Activated CD4-positive, alpha-beta memory T cell treated with anti-CD3 and anti-CD28 coated beads for 36 hours (primary cell): ENCODE data around the gene GRAMD2B. TPM values are rescaled to one million over a fixed set of nuclear protein-coding genes. Genes with fewer than 3 reads are reported as not detected.
"Not testable (repeated sequence)": the region's sequence is repeated elsewhere in the genome, so short reads cannot be mapped to it uniquely, and the experiment has no call there.

ENCODE experiments used
- CTCF ChIA-PET: fragments of 350-600 bp; sonication (Branson Sonifier 250); formaldehyde crosslinking; loops from one replicate; lab custom pipeline; 2021; ENCODE audit warnings: antibody characterized with exemption, inconsistent platforms; lab: Charles Lee
- POLR2A ChIA-PET: fragments of 350-600 bp; sonication (Branson Sonifier 250); formaldehyde crosslinking; loops from one replicate; lab custom pipeline; 2021; ENCODE audit warnings: antibody characterized with exemption; lab: Charles Lee
- DNase-seq: peaks from one replicate; pipeline ENCODE4 v3.0.0-alpha.2; 2020
- H3K27ac Mint-ChIP-seq: one replicate; pipeline ENCODE4 v1.8.0; 2021; ENCODE audit warnings: mixed read lengths
- H3K27me3 Mint-ChIP-seq: one replicate; pipeline ENCODE4 v1.8.0; 2021; ENCODE audit warnings: mixed read lengths
- H3K36me3 Mint-ChIP-seq: one replicate; pipeline ENCODE4 v1.8.0; 2021; ENCODE audit warnings: mixed read lengths
- H3K4me1 Mint-ChIP-seq: one replicate; pipeline ENCODE4 v1.8.0; 2021; ENCODE audit warnings: low read depth, mixed read lengths
- H3K4me3 Mint-ChIP-seq: one replicate; pipeline ENCODE4 v1.8.0; 2021; ENCODE audit warnings: mild to moderate bottlenecking, mixed read lengths
- H3K9me3 Mint-ChIP-seq: one replicate; pipeline ENCODE4 v1.8.0; 2021; ENCODE audit warnings: mixed read lengths
- intact Hi-C: fragments of 100-400 bp; cut with micrococcal nuclease; formaldehyde crosslinking; loops from one replicate; pipeline ENCODE4 v1.15.1; 2023
- total RNA-seq, 2 experiments: library from RNA; stranded (reverse); gene quantifications; one replicate each; pipeline ENCODE4 v1.2.3, GENCODE V29; 2021

GRAMD2B gene
- total RNA-seq, 2 experiments from 2014 or later: 9.9 to 10.4 TPM

GRCh38 chr5:126391386-126391785 is 31.8 kb upstream of the GRAMD2B start:
- Mint-ChIP-seq H3K36me3 (no peaks in the 10 kb centered on the region), H3K4me1 (no peaks in the 10 kb centered on the region), H3K4me3 (no peak overlapping the region), H3K27ac (no peak overlapping the region), H3K27me3 (no peaks in the 10 kb centered on the region), H3K9me3 (no peaks in the 10 kb centered on the region)
- intact Hi-C loops: no loop called here
- ChIA-PET POLR2A (no interaction called here), CTCF (no interaction called here)
- DNase-seq: no peak

- H3K27me3 Mint-ChIP-seq: peaks cover under 1% of the 10 kb centered on the region
- H3K27ac Mint-ChIP-seq: no peak overlapping the region
- no peaks in the 10 kb centered on the region for H3K4me1 Mint-ChIP-seq
- ChIA-PET POLR2A (no interaction called here), CTCF (interaction anchor here (0.7 kb wide), 1 partner anchor 80 kb away, joined by 5 read pairs; no protein-coding TSS in a partner anchor)
- no peak overlapping the region for H3K4me3 Mint-ChIP-seq
- intact Hi-C loops: no loop called here
- H3K36me3 Mint-ChIP-seq: no peaks in the 10 kb centered on the region
- DNase-seq: no peak
- H3K9me3 Mint-ChIP-seq: peaks cover 7% of the 10 kb centered on the region
These were observed 28.9 kb upstream of the GRAMD2B start for GRCh38 chr5:126394211-126394788.

GRCh38 chr5:126395198-126395597 is 28.0 kb upstream of the GRAMD2B start:
- intact Hi-C loops: no loop called here
- DNase-seq: no peak
- POLR2A ChIA-PET: no interaction called here
- CTCF ChIA-PET: no interaction called here
- Mint-ChIP-seq H3K36me3 (no peaks in the 10 kb centered on the region), H3K27ac (no peak overlapping the region), H3K27me3 (peaks cover 2% of the 10 kb centered on the region), H3K4me3 (no peak overlapping the region), H3K4me1 (no peaks in the 10 kb centered on the region), H3K9me3 (peaks cover 14% of the 10 kb centered on the region)

DNA sequence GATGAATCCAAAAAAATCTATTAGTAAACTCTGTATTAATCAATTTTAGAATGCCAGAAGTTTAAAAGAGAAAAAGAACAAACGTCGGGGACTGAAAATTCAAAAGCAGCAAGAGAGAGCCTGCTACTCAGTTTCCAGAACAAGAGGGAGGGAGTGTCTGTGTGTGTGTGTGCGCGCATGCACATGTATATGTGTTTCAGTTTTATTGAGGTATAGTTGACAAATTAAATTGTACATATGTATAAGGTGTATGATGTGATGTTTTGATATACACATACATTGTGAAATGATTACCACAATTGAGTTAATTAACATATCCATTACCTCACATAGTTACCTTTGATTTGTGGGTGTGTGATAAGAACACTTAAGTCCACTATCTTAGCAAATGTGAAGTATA is 27.6 kb upstream of the GRAMD2B start:
- ChIA-PET POLR2A (no interaction called here), CTCF (no interaction called here)
- no peaks in the 10 kb centered on the region for H3K4me1 Mint-ChIP-seq
- DNase-seq: no peak
- H3K9me3 Mint-ChIP-seq: peaks cover 17% of the 10 kb centered on the region
- H3K36me3 Mint-ChIP-seq: no peaks in the 10 kb centered on the region
- H3K4me3 Mint-ChIP-seq: no peak overlapping the region
- no peak overlapping the region for H3K27ac Mint-ChIP-seq
- intact Hi-C loops: no loop called here
- H3K27me3 Mint-ChIP-seq: peaks cover 2% of the 10 kb centered on the region

DNA sequence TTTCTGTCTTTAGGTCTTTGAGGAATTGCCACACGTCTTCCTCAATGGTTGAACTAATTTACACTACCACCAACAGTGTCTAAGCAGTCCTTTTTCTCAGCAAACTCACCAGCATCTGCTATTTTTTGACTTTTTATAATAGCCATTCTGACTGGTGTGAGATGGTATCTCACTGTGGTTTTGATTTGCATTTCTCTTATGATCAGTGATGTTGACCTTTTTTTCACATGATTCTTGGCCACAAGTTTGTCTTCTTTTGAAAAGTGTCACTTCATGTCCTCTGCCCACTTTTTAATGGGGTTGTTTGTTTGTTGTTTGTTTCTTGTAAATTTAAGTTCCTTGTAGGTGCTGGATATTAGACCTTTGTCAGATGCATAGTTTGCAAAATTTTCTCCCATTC is 26.5 kb upstream of the GRAMD2B start:
- H3K4me3 Mint-ChIP-seq, POLR2A ChIA-PET, H3K27me3 Mint-ChIP-seq, H3K36me3 Mint-ChIP-seq, DNase-seq, H3K27ac Mint-ChIP-seq, H3K4me1 Mint-ChIP-seq, intact Hi-C loops, CTCF ChIA-PET: not testable (repeated sequence)
- H3K9me3 Mint-ChIP-seq: peaks cover 29% of the 10 kb centered on the region

DNA sequence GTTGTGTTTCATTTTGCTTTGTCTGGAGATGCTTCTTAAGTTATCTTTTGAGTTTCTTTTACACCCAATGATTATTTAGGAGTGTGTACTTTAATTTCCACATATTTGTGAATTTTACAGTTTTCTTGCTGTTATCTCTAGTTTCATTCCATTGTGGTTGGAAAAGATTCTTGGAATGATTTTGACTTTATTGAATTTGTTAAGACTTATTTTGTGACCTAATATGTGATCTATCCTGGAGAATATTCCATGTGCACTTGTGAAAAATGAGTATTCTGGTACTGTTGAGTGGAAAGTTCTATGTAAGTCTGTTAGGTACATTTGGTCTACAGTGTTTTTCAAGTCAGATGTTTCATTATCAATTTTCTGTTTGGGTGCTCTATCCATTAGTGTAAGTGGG is 24.4 kb upstream of the GRAMD2B start:
- Mint-ChIP-seq H3K4me1 (no peaks in the 10 kb centered on the region), H3K27me3 (peaks cover 2% of the 10 kb centered on the region), H3K4me3 (no peak overlapping the region), H3K36me3 (no peaks in the 10 kb centered on the region), H3K9me3 (peaks cover 29% of the 10 kb centered on the region), H3K27ac (no peak overlapping the region)
- no peak for DNase-seq
- ChIA-PET POLR2A (no interaction called here), CTCF (no interaction called here)
- intact Hi-C loops: no loop called here

DNA sequence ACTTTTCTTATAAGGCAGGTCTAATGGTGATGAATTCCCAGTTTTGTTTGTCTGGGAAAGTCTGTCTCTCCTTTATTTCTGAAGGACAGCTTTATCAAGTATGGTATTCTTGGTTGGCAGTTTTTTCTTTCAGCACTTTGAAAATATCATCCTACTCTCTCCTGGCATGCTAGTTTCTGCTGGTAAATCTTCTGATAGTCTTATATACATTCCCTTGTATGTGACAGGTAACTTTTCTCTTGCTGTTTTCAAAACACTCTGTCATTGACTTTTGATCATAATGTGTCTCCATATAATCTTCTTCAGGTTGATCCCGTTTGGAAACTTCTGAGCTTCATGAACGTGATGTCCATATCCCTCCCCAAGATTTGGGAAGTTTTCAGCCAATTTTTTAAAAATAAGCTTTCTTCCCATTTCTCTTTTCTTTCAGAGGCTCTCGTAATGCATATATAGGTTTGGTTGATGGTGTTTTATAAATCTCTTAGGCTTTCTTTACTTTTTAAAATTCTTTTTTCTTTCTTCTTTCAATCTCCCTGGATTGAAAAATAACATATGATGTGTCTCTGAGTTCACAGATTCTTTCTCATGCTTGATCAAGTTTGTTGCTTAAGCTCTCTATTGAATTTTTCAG is 22.5 kb upstream of the GRAMD2B start:
- no peak for DNase-seq
- intact Hi-C loops: no loop called here
- ChIA-PET POLR2A (no interaction called here), CTCF (interaction anchor here (1.1 to 1.4 kb wide), 2 partner anchors 30 to 99 kb away, joined by 3 to 4 read pairs; no protein-coding TSS in a partner anchor)
- Mint-ChIP-seq H3K4me3 (no peak overlapping the region), H3K9me3 (peaks cover 29% of the 10 kb centered on the region), H3K27ac (no peak overlapping the region), H3K36me3 (no peaks in the 10 kb centered on the region), H3K27me3 (peaks cover 4% of the 10 kb centered on the region), H3K4me1 (no peaks in the 10 kb centered on the region)

DNA sequence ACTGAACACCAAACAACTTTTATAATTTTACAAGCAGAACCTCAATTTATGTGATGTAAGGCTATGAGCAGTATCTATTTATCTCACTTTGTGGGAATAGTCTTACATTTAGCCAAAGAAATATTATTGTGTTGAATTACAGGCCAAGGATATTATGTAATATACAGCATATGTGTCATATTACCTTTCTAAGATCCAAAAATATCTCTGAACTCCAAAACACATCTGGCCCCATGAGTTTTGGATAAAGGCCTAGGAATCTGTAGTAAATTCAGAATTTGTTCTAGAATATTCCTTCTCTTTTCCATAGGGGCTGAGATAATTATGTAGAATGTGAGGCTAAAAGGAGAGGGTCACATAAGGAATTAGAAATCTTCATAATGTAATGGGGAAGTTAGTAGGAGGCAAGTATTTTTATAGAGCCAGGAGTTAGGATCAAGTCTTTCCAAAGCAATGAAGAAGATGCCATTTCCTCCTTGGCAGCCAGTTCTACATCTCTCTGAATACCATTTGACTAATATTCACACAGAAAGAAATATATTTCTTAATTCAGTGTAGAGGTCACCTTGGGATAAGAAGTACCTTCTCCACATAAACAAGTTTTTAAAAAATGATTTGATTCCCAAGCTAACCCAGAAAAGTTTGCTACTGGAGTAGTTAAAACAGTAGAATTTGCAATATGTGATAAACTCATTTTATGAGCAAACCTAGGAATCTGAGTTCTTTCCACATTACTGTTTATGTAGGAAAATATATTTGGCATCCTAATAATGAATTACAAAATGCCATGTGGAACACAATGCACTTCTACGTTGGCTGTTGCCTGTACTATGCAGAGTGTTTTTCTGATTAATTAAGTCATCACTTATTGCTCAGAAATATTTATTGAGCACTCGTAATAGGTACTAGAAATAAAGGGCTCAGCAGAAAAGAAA is 20.3 kb upstream of the GRAMD2B start:
- H3K4me1 Mint-ChIP-seq: no peaks in the 10 kb centered on the region
- POLR2A ChIA-PET: no interaction called here
- no peak for DNase-seq
- H3K27me3 Mint-ChIP-seq: peaks cover 4% of the 10 kb centered on the region
- H3K36me3 Mint-ChIP-seq: no peaks in the 10 kb centered on the region
- CTCF ChIA-PET: no interaction called here
- H3K27ac Mint-ChIP-seq: no peak overlapping the region
- intact Hi-C loops: no loop called here
- peaks cover 29% of the 10 kb centered on the region for H3K9me3 Mint-ChIP-seq
- no peak overlapping the region for H3K4me3 Mint-ChIP-seq

- Mint-ChIP-seq H3K36me3 (no peaks in the 10 kb centered on the region), H3K9me3 (peaks cover 25% of the 10 kb centered on the region), H3K4me1 (no peaks in the 10 kb centered on the region), H3K4me3 (no peak overlapping the region), H3K27me3 (peaks cover 4% of the 10 kb centered on the region), H3K27ac (no peak overlapping the region)
- no peak for DNase-seq
- ChIA-PET CTCF (no interaction called here), POLR2A (no interaction called here)
- intact Hi-C loops: no loop called here
These were observed 19.3 kb upstream of the GRAMD2B start for GRCh38 chr5:126403876-126404275.

- ChIA-PET CTCF (no interaction called here), POLR2A (no interaction called here)
- Mint-ChIP-seq H3K4me3 (no peak overlapping the region), H3K9me3 (peaks cover 13% of the 10 kb centered on the region), H3K27ac (no peak overlapping the region), H3K27me3 (peaks cover 9% of the 10 kb centered on the region), H3K36me3 (no peaks in the 10 kb centered on the region), H3K4me1 (no peaks in the 10 kb centered on the region)
- intact Hi-C loops: no loop called here
- no peak for DNase-seq
These were observed 12.6 kb upstream of the GRAMD2B start for GRCh38 chr5:126410623-126411022.

DNA sequence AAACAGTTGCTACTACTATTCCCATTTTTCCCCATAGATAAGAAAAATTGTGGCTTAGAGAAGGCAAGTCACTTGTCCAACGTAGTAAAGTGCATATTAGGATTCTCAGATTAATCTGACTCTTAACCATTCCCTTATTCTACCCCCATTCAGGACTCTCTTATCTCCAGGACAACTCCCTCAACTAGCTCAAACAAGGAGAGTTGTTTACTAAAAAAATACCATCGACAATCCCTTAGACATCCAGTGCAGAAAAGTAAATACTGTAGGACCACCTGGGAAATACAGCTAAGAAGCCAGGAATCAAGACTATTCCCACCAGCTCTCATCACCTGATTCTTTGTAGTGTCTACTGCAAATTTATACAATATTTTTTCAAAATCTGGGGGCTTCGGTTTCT is 9.4 kb upstream of the GRAMD2B start:
- DNase-seq: no peak
- Mint-ChIP-seq H3K36me3 (no peaks in the 10 kb centered on the region), H3K27ac (no peak overlapping the region), H3K4me1 (no peaks in the 10 kb centered on the region), H3K4me3 (no peak overlapping the region), H3K27me3 (peaks cover 9% of the 10 kb centered on the region), H3K9me3 (peaks cover 13% of the 10 kb centered on the region)
- CTCF ChIA-PET: no interaction called here
- POLR2A ChIA-PET: no interaction called here
- intact Hi-C loops: no loop called here

GRCh38 chr5:126414874-126415502 is 8.2 kb upstream of the GRAMD2B start:
- DNase-seq: no peak
- ChIA-PET CTCF (no interaction called here), POLR2A (no interaction called here)
- Mint-ChIP-seq H3K4me1 (peaks cover 4% of the 10 kb centered on the region), H3K27me3 (peaks cover 9% of the 10 kb centered on the region), H3K4me3 (no peak overlapping the region), H3K9me3 (peaks cover 10% of the 10 kb centered on the region), H3K36me3 (no peaks in the 10 kb centered on the region), H3K27ac (no peak overlapping the region)
- intact Hi-C loops: no loop called here
